K562 (cell line): ENCODE results near the gene USP32. TPM values are rescaled to one million over a fixed set of nuclear protein-coding genes. Genes with fewer than 3 reads are reported as not detected.

Experiments
- ASH1L ChIP-seq: fragments of 450-650 bp; IDR thresholded peaks from 2 replicates; pipeline ENCODE4 v1.6.1; 2018; ENCODE audit warnings: borderline replicate concordance, mild to moderate bottlenecking, low read depth; ENCODE audit not compliant: partially characterized antibody
- CHD4 ChIP-seq: fragments of 200-600 bp; sonication (generic); IDR thresholded peaks from 3 replicates; pipeline ENCODE4 v1.6.1; 2012; ENCODE audit warnings: low read depth, mild to moderate bottlenecking, mixed read lengths, low read length, inconsistent platforms; ENCODE audit not compliant: insufficient read depth, insufficient replicate concordance, poor library complexity, severe bottlenecking
- CREM ChIP-seq: IDR thresholded peaks from 2 replicates; pipeline ENCODE4 v1.6.1; 2014; ENCODE audit warnings: antibody characterized with exemption, low read depth
- EP400 ChIP-seq: fragments of 450-650 bp; IDR thresholded peaks from 2 replicates; pipeline ENCODE4 v1.6.1; 2017; ENCODE audit warnings: antibody characterized with exemption, mild to moderate bottlenecking, moderate library complexity
- FOXA1 ChIP-seq: fragments of 450-650 bp; IDR thresholded peaks from 2 replicates; pipeline ENCODE4 v1.6.1; 2016; ENCODE audit warnings: mild to moderate bottlenecking, borderline replicate concordance
- FOXP1 ChIP-seq: sonication (generic); formaldehyde crosslinking; IDR thresholded peaks from 2 replicates; pipeline ENCODE4 v1.8.0; 2022; ENCODE audit warnings: mild to moderate bottlenecking, missing genetic modification reagents
- HNRNPL ChIP-seq: fragments of 200-400 bp; formaldehyde crosslinking; IDR thresholded peaks from 2 replicates; pipeline ENCODE4 v1.6.1; 2017; ENCODE audit warnings: low read depth, mild to moderate bottlenecking, low read length
- IFI16 ChIP-seq: fragments of 250-450 bp; sonication (Bioruptor Pico); IDR thresholded peaks from 2 replicates; pipeline ENCODE4 v2.1.2; 2022; ENCODE audit warnings: mild to moderate bottlenecking, inconsistent platforms
- KDM2B ChIP-seq: fragments of 250-450 bp; sonication (Bioruptor Pico); IDR thresholded peaks from 2 replicates; pipeline ENCODE4 v1.8.0; 2021; ENCODE audit warnings: mild to moderate bottlenecking, moderate library complexity
- MYBL2 ChIP-seq, 2 experiments: fragments of 450-650 bp in 1 of 2; sonication (generic) in 1 of 2; formaldehyde crosslinking in 1 of 2; IDR thresholded peaks; 2 replicates each; pipeline versions ENCODE4 v1.6.1 to v1.8.1; 2017 to 2022; ENCODE audit warnings: borderline replicate concordance in 1 of 2, inconsistent platforms in 1 of 2, low read depth in 1 of 2, mild to moderate bottlenecking in 1 of 2, missing genetic modification reagents in 1 of 2, moderate library complexity in 1 of 2
- SREBF2 ChIP-seq: sonication (generic); formaldehyde crosslinking; IDR thresholded peaks from 2 replicates; pipeline ENCODE4 v1.4.0; 2020; ENCODE audit warnings: mild to moderate bottlenecking, missing genetic modification reagents
- STAG1 ChIP-seq: sonication (generic); formaldehyde crosslinking; IDR thresholded peaks from 2 replicates; pipeline ENCODE4 v1.5.0; 2020; ENCODE audit warnings: missing genetic modification reagents, borderline replicate concordance
- STAT5A ChIP-seq: IDR thresholded peaks from 2 replicates; pipeline ENCODE4 v1.6.1; 2012; ENCODE audit warnings: low read length, inconsistent platforms, borderline replicate concordance
- ZBTB1 ChIP-seq: sonication (generic); formaldehyde crosslinking; IDR thresholded peaks from 2 replicates; pipeline ENCODE4 v1.8.1; 2023; ENCODE audit warnings: missing genetic modification reagents, low read depth, mild to moderate bottlenecking, borderline replicate concordance
- ZKSCAN8 ChIP-seq: fragments of 200-800 bp; sonication (Bioruptor generic); IDR thresholded peaks from 2 replicates; pipeline ENCODE4 v1.6.1; 2016; ENCODE audit warnings: missing genetic modification characterization, missing compliant biosample characterization
- ZNF75A ChIP-seq: fragments of 450-650 bp; formaldehyde crosslinking; IDR thresholded peaks from 2 replicates; pipeline ENCODE4 v1.4.0; 2020; ENCODE audit warnings: mild to moderate bottlenecking
- polyA plus RNA-seq, 8 experiments: library from polyadenylated mRNA; depleted of rRNA in 4 of 8; stranded (reverse) in 5 of 8; unstranded in 3 of 8; fragments of >200 nt; fragmentation: Nextera tagmentation in 2 of 8; fragmentation: Illumina TruSeq in 1 of 8; extraction: Ambion mirVana in 2 of 8; extraction: Trizol in 1 of 8; gene quantifications; 2 replicates each; pipeline versions ENCODE4 v1.2.1 to v1.2.3, GENCODE V29; 2011 to 2014; ENCODE audit warnings: inconsistent platforms in 1 of 8, missing spikeins in 1 of 8
- total RNA-seq, 7 experiments: library from RNA; depleted of rRNA in 6 of 7; stranded (reverse); fragments of >200 nt in 6 of 7; fragmentation: Illumina TruSeq in 2 of 7; extraction: Trizol in 2 of 7; gene quantifications; 2 replicates each; pipeline versions ENCODE4 v1.2.1 to v1.2.3, GENCODE V29; 2011 to 2021; ENCODE audit warnings: low replicate concordance in 1 of 7
- TF ChIP-seq, protein P1 (sequence below): fragments of 200-800 bp; sonication (Bioruptor generic); IDR thresholded peaks from 2 replicates; pipeline ENCODE4 v1.6.1; 2017; ENCODE audit warnings: missing genetic modification characterization, missing compliant biosample characterization
- TF ChIP-seq, protein P2 (sequence below): fragments of 450-650 bp; IDR thresholded peaks from 2 replicates; pipeline ENCODE4 v1.6.1; 2016; ENCODE audit warnings: antibody characterized with exemption
- TF ChIP-seq, protein P3 (sequence below): fragments of 250-450 bp; sonication (Bioruptor Pico); IDR thresholded peaks from 2 replicates; pipeline ENCODE4 v1.5.0; 2020; ENCODE audit warnings: mild to moderate bottlenecking, borderline replicate concordance
- TF ChIP-seq, protein P4 (sequence below): sonication (generic); formaldehyde crosslinking; IDR thresholded peaks from 2 replicates; pipeline ENCODE4 v1.8.1; 2023; ENCODE audit warnings: mild to moderate bottlenecking, missing genetic modification reagents
- TF ChIP-seq, protein P5 (sequence below): sonication (generic); formaldehyde crosslinking; IDR thresholded peaks from 2 replicates; pipeline ENCODE4 v1.9.0; 2022; ENCODE audit warnings: mild to moderate bottlenecking, missing genetic modification reagents

The USP32 gene
- total and polyA plus RNA-seq, 9 of the 15 experiments (the other 6 are each of a cell fraction or from before 2014, with no cell fraction given) = 18.0 to 69.3 (median 47.1) TPM

DNA sequence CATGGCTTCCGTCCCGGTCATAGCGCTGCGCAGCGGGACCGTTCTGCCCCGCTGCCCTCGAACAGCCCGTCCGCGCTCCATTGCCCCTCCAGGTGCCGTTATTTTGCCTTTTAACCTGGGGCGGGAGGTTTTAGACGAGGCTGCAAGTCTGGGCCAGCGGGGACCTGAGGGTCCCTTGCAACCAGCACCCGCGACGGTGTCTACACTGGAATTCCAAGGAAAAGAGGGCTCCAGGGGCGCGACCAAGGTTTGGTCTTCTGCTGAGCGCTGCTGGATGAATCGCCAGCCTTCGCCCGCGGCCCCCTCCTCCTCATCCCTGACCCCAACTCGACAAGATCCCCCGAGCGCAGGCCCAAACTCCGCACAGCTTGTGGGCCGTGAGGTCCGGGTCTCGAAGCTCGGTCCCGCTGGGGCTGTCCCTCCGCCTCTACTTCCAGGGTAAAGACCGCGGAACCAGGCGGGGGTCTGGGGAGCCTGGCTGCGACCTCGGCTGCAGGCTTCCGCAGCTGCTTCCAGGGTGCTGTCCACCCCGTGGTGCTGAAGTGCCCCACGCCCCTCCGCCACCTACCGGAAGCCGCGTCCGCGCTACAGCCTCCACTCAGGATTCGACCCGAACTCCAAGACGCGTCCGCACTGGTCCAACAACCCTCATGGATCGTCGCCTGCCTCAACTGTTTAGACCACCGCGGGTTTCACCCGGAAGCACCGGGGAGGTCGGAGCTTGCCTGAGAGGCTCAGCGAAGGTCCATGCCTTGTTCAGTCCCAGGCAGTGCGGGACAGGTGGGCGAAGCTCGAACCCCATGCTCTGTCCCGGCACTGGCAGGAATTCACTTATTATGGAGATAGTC lies 252.3 kb downstream of the USP32 start (continued):
- TF ChIP-seq EP400 = no peak
- no peak for TF ChIP-seq STAT5A
- TF ChIP-seq HNRNPL = no peak
- no peak for TF ChIP-seq FOXA1
- TF ChIP-seq ZKSCAN8 (CRISPR knock-in tag) = no peak
- TF ChIP-seq, protein P1, sequence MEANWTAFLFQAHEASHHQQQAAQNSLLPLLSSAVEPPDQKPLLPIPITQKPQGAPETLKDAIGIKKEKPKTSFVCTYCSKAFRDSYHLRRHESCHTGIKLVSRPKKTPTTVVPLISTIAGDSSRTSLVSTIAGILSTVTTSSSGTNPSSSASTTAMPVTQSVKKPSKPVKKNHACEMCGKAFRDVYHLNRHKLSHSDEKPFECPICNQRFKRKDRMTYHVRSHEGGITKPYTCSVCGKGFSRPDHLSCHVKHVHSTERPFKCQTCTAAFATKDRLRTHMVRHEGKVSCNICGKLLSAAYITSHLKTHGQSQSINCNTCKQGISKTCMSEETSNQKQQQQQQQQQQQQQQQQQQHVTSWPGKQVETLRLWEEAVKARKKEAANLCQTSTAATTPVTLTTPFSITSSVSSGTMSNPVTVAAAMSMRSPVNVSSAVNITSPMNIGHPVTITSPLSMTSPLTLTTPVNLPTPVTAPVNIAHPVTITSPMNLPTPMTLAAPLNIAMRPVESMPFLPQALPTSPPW (CRISPR knock-in tag) = peak; percentile 54
- peak; percentile 83 for TF ChIP-seq CREM
- TF ChIP-seq, protein P2, sequence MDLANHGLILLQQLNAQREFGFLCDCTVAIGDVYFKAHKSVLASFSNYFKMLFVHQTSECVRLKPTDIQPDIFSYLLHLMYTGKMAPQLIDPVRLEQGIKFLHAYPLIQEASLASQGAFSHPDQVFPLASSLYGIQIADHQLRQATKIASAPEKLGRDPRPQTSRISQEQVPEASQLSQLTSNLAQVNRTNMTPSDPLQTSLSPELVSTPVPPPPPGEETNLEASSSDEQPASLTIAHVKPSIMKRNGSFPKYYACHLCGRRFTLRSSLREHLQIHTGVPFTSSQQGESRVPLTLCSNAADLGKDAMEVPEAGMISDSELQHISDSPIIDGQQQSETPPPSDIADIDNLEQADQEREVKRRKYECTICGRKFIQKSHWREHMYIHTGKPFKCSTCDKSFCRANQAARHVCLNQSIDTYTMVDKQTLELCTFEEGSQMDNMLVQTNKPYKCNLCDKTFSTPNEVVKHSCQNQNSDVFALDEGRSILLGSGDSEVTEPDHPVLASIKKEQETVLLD = no peak
- TF ChIP-seq IFI16 = no peak
- no peak for TF ChIP-seq ZNF75A (CRISPR knock-in tag)
- peak; percentile 97 for TF ChIP-seq FOXP1 (CRISPR knock-in tag)
- TF ChIP-seq SREBF2 (CRISPR knock-in tag) = no peak
- no peak for TF ChIP-seq CHD4
- TF ChIP-seq, protein P3, sequence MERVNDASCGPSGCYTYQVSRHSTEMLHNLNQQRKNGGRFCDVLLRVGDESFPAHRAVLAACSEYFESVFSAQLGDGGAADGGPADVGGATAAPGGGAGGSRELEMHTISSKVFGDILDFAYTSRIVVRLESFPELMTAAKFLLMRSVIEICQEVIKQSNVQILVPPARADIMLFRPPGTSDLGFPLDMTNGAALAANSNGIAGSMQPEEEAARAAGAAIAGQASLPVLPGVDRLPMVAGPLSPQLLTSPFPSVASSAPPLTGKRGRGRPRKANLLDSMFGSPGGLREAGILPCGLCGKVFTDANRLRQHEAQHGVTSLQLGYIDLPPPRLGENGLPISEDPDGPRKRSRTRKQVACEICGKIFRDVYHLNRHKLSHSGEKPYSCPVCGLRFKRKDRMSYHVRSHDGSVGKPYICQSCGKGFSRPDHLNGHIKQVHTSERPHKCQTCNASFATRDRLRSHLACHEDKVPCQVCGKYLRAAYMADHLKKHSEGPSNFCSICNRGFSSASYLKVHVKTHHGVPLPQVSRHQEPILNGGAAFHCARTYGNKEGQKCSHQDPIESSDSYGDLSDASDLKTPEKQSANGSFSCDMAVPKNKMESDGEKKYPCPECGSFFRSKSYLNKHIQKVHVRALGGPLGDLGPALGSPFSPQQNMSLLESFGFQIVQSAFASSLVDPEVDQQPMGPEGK (CRISPR knock-in tag) = no peak
- no peak for TF ChIP-seq KDM2B (CRISPR knock-in tag)
- TF ChIP-seq, protein P4, sequence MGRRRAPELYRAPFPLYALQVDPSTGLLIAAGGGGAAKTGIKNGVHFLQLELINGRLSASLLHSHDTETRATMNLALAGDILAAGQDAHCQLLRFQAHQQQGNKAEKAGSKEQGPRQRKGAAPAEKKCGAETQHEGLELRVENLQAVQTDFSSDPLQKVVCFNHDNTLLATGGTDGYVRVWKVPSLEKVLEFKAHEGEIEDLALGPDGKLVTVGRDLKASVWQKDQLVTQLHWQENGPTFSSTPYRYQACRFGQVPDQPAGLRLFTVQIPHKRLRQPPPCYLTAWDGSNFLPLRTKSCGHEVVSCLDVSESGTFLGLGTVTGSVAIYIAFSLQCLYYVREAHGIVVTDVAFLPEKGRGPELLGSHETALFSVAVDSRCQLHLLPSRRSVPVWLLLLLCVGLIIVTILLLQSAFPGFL (CRISPR knock-in tag) = no peak
- TF ChIP-seq, protein P5, sequence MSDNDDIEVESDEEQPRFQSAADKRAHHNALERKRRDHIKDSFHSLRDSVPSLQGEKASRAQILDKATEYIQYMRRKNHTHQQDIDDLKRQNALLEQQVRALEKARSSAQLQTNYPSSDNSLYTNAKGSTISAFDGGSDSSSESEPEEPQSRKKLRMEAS (CRISPR knock-in tag) = peak; percentile 86
- no peak for TF ChIP-seq ASH1L
- peak; percentile 59; the same call in 1 of the 2 replicates for TF ChIP-seq STAG1
- TF ChIP-seq ZBTB1 (CRISPR knock-in tag) = peak; percentile 91
- TF ChIP-seq MYBL2 (IDR thresholded peaks at IDR 0.05; ENCODE audit: low read depth) = no peak
- no peak; the same call in 1 of the 2 replicates for TF ChIP-seq MYBL2 (CRISPR knock-in tag; IDR thresholded peaks at IDR 0.05; ENCODE audit: borderline replicate concordance)
